Mesenteric fat pad (tissue), 1 donor: ENCODE results near the gene CFAP77. TPM values are rescaled to one million over a fixed set of nuclear protein-coding genes. Genes with fewer than 3 reads are reported as not detected.

Experiments used
- DNase-seq: peaks from one replicate; pipeline ENCODE4 v3.0.0-alpha.2; 2020; ENCODE audit warnings: low spot score
- total RNA-seq: library from RNA; stranded (reverse); fragmentation: NEBNext Ultra II Directional; extraction: Animal tissue kit (Norgen Biotek cat#: 25700); gene quantifications from one replicate; pipeline ENCODE4 v1.2.1, GENCODE V29; 2021
- donor health status: DM: yes; HTN: yes; CAD: no.

CFAP77 gene
- total RNA-seq, 1 donor from 2014 or later: not detected

DNA sequence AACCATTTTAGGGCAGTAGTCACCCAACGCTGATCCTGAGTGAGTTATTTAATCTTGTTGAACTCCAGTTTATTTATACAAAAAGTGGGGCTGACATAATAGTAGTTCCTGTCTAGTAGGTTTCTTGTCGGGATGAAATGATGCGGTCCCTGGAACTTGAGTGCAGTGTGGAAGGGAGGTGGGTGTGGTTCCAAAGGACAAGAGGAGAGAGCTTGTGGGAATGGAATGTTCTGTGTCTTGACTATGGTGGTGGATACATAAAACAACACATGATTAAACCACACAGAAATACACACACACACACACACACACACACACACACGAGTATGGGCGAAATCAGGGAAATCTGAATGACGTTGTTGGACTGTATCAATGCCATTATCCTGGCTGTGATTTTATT, 106.3 kb downstream of the CFAP77 start:
- DNase-seq: no peak

DNA sequence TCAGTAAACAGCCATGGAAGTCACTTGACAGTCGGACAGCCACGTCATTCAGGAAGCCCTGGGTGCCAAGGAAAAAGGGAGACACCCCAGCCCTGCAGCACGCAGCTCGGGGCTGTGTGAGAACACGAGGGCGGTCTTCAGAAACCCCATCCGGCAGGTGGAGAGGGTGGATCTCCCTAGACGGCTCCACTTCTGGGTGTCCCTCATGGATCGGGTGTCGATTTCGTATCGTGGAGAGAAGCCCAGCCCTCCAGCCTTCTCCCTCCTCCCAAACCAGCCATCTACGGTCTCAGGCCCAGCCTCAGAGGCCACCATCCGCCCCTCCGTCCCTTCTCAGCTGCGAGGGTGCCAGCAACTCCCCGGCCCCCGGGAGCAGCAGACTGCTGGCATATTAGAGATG, 106.9 kb downstream of the CFAP77 start:
- DNase-seq: no peak

DNA sequence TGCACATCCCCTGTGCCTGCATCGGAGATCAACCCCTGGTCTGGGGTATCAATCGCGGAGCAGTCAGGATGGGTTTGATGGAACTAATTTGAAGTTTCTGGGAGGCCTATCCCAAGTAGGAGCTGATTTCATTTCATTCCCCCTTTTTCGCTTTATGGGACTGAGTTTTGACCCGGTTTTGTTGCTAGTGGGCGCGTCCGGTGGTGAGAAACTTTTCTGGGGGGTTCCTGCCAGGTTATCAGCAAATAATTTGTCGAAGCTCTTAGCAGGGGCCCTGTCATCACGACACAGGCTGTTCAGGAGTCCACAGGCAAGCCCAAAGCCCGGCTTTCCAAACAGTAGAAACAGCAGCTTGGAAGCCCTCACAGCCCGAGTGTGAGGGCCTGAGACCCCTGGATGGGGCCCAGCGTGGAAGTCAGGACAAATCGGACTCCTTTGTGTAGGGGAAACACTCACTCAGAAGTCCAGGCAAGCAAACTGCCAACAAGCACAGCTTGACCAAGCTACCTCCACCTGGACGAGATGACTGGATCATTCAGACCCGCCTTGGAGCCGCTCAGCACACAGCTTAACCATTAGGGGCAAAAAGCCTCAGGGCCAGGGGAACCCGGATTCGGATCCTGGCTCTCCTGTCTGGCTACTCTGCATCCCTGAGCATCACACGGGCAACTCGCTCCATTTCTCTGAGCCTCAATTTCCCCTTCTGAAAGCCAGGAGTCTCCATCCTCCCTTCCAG, 108.0 kb downstream of the CFAP77 start:
- DNase-seq: no peak

DNA sequence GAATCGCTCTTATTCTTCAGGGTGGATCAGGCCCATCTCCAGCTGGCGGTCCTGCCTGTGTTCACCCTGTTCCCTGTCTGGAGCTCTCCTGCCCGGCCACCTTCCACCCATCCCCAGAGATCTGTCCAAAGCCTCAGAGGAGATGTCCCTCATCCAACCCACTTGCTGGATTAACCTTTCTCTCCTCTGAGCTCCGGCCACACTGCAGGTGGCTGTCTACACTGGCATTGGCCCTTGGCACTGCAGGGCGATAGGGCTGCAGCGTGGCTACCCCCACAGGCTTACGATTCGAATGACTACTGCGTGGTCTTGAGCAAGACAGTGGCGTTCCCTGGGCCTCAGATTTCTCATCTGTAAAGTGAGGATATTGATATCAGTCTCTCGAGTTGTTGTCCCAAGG, 108.6 kb downstream of the CFAP77 start:
- no peak for DNase-seq

DNA sequence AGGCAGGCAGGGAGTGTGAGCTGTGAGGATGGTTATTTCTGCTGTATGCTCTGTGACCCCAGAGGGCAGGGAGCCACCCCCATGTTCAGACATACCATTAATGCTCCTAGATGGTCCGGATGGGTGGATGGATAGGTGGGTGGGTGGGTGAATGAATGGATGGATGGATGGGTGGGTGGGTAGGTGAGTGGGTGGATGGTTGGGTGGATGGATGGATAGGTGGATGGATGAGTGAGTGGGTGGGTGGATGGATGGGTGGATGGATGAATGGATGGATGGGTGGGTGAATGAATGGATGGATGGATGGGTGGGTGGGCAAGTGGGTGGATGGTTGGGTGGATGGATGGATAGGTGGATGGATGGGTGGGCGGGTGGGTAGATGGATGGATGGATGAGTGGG, 109.0 kb downstream of the CFAP77 start:
- DNase-seq: no peak

DNA sequence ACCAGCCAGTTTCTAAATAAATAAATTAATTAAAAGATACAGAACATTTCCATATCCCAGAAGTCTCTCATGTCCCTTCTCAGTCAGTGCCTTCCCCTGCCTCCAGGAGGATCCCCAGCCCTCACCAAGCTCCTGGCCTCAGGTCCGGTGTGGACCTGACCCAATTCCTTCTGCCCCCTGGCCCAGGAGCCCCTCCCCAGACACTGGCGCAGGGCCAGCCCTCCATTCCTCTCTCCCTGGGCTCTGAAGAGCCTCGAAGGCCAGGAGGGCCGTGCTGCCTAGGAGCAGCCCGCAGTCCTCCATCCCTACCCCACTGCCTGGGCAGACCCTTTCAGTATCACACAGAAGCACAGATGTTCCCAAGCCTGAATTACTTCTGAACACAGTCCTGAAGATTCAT, 110.6 kb downstream of the CFAP77 start:
- DNase-seq: no peak

DNA sequence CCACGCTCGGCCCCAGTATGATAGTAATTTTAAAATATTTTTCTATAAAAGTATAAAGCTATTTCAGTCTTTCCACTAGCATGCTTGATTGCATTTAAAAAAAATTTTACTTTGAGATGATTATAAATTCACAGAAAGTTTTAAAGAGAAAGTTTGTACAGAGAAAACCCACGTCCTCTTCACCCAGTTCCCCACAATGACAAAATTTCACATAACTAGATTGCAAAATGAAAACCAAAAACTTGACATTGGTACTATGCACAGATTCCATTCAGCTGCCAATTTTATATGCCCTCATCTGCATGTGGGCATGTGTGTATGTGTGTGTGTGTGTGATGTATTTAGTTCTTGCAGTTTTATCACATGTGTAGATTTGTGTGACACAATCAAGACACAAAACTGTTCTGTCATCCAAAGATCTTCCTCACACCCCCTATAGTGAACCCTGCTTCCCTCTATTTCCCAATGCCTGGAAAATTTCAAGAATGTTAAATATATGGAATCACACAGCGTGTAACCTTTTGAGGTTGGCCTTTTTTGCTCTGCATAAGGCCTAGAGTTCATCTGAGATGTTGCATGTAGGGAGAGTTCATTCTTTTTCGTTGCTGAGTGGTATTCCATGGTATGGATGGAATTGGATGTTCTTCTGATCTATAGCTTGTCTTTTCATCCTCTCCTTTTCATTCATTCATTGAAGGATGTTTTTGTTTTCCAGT, 115.5 kb downstream of the CFAP77 start:
- no peak for DNase-seq

DNA sequence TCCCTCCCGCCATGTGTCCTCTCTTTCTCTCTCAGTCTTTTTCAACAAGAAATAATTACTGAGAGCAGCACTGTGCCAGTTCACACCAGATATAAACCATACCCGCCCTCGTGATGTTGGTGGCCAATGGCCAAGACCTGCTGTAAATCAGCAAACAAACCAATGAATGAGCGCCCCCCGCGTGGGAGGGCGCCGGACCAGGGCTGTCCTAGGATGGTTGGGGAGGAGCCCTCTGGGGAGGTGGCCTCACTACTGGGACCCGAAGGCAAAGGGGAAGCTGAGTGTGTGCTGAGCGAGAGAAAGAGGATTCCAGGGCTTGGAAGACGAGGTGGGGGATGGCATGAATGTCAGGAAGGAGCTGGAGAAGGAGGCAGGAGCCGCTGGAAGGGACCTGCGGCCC, 121.2 kb downstream of the CFAP77 start:
- DNase-seq: no peak

DNA sequence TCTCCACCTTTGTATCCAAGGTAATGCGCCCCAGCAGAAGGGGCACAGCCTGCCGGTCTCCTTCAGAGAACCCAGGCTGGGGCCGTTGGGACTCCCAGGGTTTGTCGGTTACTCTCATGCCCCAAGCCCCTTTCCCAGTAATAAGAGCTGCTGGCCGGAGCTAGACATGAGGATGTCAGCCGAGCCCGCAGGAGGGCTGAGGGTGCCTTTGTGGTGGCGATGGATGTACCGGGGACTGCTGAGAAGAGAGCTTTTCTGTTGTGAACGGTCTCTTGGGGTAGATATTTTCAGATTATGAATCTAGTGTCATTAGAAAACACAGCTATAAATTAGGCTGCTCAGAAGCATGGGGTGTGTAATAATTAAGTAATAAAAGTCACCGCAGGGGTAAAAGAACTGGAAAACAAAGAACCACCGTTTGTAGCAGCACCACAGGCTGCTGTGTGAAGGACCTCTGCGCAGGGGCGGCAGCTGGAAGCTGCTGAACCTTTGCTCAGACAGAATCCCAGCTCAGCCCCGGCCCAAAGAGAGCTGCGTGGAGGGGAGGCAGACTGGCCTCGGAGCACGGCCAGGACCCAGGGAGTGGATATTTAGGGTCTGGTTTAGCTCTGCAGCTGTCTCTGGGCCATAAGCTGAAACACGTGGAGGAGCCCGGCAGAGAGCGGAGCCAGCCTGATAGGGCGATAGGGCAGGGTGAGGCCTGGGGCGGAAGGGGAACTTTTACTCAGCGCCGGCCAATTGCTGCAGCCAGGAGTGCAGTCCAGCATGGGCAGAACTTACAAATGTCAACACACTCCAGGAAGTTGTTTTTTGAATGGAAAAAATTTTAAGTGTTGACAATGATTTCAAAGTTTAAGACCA, 121.9 kb downstream of the CFAP77 start:
- no peak for DNase-seq

DNA sequence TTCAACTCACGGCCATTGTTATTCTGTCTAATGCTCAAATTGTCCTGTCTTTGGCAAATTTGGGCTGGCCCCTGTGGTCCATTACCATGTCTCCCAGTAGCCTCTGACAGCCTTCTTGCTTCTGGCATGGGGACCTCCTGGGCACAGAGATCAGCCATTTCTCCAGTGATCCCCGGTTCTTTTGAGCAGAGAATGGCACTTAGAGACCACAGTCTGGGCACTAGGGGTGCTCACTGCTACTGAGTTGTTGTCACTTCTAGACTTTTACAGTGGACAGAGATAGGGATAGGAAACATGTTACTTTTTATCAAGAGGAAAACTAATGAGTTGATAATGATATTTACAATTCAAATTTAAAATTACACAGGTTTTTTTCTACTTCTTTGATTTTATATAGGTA, 124.8 kb downstream of the CFAP77 start:
- no peak for DNase-seq

DNA sequence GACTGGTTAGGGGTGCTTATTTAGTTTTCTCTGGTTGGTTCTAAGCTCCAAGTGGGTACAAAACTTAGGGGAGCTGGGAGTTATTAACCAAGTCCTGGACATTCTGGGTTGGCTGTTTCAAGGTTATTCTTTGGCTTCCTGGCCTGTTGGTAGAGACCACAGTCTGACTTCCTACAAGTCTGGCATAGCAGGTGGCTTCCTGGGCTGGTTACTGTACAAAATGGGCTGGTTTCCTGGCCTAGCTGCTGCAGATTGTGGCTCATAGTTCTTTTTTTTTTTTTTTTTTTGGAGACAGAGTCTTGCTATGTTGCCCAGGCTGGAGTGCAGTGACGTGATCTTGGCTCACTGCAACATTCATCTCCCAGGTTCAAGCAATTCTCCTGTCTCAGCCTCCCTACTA, 126.1 kb downstream of the CFAP77 start:
- DNase-seq: no peak

DNA sequence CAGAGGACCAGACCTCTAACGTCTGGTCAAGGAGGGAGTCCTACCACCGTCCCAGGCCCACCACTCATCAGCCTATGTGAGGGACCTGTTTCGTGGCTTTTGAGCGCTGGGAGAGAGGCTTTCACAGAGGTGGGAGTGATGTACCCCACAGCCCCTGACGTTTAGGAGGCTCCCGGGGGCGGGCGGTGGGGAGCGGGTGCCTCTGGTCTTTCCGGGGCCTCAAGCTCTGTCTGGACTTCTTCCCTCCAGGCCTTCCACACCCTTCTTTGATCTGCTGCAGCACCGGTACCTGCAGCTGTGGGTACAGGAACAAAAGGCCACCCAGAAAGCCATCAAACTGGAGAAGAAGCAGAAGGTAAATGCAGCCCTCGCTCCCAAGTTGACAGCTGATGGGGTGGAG, 127.3 kb downstream of the CFAP77 start:
- no peak for DNase-seq

DNA sequence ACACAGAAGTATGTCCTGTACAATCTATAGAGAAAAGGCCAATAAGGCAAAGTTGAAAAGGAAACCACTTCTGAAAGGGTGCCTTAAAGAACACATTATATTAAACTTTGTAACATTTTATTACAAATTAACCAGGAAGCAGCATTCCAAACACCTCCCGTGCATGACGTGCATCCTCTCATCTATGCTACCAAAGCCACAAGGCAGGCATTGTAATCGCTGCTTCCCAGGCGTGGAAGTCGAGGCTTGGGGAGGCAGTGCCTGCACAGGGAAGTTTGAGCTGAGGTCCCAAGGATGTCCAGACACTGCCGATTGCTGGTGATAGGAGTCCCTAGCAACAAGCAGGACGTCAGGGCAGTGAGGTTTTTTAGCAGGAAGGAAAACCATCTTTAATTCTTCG, 128.1 kb downstream of the CFAP77 start:
- no peak for DNase-seq

DNA sequence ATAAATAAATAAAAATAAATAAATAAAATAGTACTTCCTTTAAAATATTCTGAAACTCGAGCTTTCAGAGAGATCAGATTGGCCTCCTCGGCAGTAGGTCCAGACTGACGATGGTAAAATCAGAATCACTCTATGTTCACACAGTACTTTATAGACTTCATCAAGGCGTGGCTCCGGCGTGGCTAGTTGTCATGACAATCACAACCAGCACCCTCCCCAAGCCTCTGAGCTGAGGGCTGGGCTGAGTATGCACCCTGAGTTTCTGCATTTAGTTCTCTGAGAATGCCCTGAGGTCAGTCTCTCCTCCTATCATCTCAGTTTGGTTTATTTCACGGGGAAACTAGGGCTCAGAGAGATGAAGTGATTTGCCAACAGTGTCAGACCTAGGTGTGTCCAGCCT, 129.1 kb downstream of the CFAP77 start:
- no peak for DNase-seq

DNA sequence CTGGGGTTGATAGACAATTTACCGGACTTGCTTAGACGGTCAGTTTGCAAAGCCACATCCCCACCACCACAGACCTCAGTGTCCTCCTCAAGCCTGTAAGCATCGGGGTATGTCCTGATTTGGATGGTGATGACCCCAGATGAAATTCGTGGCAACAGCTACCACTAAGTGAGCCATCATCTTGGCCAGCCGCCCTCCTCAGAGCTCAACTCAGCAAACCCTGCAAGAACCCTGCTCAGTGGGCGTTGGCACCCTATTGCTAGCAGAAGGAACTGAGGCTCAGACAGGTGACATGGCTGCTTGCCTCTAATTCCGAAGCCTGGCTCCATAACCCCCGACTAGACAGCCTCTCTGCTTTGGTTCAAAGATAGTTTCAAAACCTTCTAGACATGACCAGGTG, 131.0 kb downstream of the CFAP77 start:
- no peak for DNase-seq

DNA sequence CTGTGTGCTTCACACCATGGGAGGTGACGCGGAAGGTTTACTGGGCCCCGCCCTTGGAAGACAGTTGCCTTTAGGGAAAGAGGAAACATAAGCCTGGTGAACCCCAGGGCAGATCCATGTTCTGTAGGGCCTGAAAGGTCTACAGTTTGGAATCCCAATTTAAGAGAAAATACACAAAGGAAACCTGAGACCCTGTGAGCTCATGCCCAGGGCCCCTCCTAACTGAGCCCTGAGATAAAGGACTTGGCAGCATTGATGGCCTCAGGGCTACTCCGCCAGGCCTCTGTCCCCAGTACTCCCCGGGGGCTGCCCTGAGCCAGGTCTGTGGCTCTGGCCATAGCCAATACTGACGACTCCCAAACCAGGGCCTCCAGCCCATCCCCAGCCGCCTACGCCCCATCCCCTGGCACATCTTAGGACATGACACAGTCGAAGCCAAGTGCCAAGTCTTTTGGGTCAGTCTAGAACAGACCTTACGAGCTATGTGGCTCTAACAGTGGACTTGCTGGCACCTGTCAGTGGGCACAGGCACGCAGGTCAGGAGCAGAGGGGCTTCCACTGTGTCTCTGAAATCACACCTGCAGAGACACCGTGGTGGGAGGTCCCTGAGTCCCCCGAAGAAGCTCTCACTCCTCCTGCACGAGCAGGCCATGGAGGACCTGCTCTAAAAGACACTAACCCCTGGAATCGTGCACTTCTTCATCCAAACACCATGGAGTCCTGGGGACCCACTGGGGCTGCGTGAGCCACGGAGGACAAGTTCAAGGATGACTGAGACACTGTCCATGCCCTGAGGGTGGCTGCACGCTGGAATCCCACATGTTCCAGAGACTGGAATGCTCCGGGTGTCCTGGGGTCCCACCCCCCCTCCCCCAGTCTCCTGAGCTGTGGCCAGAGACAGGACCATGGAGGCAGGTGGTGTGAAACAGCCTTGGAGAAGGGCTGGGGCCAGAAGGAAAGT, 132.1 kb downstream of the CFAP77 start:
- DNase-seq: no peak

DNA sequence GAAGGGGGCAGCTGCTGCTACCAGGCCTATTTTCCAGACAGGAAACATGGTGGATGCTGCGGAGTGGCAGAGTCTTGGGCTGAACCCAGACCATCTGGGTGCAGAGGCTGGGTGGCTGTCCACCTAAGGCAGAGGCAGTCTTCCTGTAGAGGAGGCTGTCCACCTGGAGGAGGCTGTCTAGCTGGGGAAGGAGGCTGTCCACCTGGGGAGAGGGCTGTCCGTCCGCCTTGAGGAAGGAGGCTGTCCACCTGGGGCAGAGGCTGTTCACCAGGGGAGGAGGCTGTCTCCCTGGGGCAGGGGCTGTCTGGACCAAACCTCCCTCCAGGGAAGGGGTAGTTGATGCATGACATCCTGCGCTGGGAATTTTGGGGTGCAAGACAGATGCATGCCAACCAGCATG, 133.2 kb downstream of the CFAP77 start:
- no peak for DNase-seq

DNA sequence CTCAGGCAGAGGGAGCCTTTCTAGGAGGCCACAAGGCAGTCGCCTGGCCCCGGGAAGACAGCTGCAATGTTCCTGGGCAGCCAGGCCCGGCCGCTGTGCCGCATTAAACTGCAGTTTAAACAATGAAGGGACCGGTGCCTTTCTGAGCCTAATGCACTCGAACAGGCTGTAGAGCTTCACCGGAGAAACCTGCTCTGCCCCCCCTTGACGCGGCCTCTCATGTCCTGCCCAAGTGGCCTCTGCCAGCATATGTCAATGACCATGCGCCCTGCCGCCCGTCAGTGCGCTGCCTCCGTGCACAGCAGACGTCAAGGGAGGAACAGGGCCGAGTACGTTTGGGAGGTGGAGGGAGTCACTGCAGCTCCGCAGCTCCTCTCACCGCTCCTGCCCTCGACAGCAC, 133.9 kb downstream of the CFAP77 start:
- DNase-seq: no peak

DNA sequence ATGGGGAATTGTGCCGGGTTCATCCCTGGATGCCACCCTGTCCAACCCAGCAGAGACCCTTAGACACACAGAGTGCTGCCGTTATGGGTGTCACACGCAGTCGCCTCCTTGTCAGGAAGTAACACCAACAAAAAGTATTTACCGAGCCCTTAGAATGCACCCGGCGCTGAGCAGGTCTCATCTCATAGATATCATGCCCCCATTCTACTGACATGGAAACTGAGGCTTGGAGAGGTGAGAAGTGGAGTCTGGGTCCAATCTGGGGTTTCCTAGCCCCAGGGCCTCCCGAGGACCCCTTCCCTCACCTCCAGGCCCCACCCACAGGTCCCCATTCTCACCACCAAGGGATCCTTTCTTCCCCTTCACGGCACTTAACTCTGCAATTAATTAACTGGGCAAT, 135.6 kb downstream of the CFAP77 start:
- DNase-seq: no peak

DNA sequence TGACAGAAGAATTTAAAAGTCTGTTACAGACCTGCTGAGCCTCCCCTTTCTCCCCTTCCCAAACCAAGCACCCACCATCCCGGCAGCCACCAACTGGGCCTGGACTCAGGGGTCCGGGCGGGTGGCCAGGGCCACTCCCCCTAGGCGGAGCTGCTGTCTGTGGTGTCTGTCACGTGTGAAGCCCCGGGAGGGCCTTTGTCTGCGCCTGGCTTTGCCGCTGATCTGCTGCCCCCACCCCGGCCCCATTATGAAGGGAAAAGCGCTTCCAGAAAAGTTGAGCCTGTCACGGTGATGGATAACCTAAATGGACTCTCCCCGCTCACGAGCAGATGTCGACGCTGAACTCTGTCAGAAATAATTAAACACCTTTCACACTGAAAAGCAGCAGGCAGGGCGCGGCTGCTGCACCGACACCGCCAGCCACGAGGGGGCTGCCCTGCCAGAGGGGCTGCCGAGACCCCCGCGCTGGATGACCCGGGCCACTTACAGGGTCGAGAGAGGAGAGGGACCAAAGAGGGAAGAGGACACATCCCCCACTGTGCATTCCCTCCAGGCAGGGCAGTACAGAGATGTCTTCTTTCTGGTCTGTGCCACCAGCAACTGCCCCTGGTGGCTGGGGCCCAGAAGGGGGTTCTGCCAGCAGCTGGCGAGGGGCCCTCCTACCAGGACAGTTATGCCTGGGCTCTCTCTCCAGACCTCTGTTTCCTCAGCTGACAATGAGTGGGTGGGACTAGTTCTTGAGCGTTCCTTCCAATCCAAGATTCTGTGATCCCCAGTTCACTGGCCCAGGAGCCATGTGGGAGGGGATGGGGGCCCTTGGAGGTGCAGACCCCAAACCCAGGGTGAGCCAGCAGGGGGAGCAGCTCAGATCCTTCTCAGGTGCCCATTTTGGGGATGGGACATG, 136.4 kb downstream of the CFAP77 start:
- DNase-seq: no peak
